Measurements from ENCODE around the gene TRMT44.

GRCh38 chr4:8477676-8478075 lies 37.1 kb downstream of the TRMT44 start:
- TF ChIP-seq POLR2A (IDR thresholded peaks at IDR 0.05), result no peak
- no peak for TF ChIP-seq POLR2AphosphoS5 (IDR thresholded peaks at IDR 0.05)

All from stomach (tissue), 4 donors.